Activated effector memory CD4-positive, alpha-beta T cell treated with Interleukin-2 at 50 U/mL for 16 hours (primary cell): ENCODE results near the gene CADPS.

Experiments
- DNase-seq: peaks from one replicate; pipeline ENCODE4 v3.0.0-alpha.2; 2020

Gene CADPS

DNA sequence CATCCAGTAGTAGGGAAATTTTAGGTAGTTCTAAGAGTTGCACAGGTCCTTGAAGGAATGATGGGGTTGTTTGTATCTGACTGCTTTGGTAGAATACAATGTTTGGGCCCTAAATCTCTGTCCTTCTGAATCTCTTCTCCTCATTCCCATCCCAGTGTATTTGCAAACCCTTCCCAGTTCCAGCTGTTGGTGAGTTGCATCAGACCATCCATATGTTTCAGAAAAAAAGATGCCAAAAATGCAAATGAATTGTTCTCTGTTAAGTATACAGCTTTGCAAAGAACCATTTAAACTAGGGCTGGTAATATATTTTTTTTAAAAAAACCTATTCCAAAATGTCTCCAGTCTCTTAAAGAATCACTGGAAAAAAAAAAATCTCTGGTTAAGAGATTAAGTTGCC is 251.0 kb downstream of the CADPS start:
- no peak for DNase-seq

DNA sequence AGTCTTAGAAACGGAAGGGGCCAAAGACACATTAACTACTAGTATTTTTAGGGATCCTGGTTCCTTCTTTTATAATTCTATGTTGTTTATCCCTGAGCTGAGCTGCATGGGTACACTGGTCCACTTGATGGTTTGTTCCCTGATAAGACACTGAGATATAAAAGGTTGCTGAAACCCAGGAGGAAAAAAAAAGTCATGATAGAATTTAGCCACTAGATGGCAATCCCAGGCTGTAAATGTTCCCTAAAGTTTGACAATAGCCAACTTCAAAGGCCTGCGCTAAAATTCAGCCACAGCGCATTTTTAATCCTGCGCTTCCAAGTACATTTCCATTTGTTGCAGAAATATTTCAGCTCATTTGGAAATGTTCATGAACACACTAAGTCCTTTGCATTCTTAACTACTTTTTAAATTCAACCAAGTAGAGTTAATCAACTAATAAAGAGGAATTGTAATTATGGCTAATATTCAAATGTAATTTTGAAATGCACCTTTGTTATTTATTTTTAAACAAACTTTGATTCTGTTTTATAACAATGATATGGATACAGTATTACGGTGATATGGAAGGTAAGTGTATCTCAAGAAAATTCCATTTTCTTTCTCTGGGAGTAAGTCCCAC is 252.6 kb downstream of the CADPS start:
- DNase-seq = no peak

GRCh38 chr3:62621925-62622324 is 253.3 kb downstream of the CADPS start:
- DNase-seq = no peak

GRCh38 chr3:62621176-62621575 is 254.0 kb downstream of the CADPS start:
- no peak for DNase-seq

GRCh38 chr3:62615258-62615849 is 259.9 kb downstream of the CADPS start:
- DNase-seq = no peak

GRCh38 chr3:62614527-62614926 is 260.7 kb downstream of the CADPS start:
- no peak for DNase-seq

DNA sequence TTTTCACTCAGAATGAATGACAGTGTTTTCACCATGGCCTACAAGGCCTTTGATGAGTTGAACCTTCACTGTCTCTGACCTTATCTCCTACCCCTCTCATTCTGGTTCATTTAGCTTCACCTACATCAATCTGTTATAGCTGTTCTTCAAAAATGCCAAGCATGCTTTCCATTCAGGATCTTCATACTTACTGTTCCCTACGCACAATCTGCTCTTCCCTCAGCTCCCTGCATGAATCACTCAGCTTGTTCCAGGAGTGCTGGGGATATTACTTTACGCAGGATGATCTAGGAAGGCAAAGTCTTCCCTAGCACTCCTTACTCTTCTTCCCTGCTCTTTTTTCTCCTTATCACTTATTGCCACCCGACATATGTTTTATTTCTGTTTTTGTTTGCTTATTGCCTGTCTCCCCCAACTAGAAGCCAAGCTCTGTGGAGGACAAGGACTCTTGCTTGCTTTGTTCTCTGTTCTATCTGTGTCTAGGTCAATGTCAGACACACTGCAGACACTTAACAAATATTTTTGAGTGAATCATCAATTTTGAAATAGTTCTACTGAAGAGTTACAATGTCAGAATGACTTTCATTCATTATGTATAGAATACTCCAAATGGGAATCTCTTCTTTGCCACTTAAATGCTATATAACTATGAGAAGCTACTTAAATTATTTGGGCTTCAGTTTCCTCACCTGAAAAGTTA is 263.5 kb downstream of the CADPS start:
- no peak for DNase-seq

DNA sequence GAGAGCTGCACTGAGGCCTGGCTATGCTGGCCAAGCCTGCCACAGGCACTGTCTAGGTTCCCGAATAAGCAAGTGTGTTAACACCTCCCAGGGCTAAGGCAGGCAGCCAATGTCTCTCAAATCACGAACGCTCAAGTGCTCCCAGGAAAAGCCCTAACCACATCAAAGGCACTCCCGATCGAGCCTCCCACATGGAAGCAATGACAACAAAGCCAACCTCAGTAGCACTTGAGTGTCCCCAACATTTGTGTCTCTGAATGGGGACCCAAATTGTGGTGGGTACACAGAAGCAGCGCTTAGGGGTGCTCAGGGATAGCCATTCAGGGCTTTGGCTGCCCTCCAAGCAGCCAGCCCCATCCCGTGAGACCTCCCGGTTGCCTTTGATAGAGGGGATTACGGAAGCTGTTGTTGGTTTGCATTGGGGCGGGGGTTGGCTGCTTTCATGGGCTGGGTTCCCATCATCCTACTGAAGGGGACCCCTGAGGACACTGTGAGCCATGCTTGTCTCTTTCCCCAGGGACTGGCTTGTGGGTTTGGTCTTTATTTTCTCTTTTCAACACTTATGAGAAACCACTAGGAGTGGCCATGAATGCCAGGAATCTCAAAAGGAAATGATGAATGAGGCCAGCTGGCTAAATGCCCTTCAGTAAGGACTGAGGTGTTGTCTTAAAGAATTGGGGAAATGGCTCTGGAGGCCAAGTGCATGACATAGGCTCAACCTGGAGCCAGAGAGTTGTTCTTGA is 267.8 kb downstream of the CADPS start:
- DNase-seq = no peak

GRCh38 chr3:62605413-62606068 is 269.7 kb downstream of the CADPS start:
- no peak for DNase-seq

DNA sequence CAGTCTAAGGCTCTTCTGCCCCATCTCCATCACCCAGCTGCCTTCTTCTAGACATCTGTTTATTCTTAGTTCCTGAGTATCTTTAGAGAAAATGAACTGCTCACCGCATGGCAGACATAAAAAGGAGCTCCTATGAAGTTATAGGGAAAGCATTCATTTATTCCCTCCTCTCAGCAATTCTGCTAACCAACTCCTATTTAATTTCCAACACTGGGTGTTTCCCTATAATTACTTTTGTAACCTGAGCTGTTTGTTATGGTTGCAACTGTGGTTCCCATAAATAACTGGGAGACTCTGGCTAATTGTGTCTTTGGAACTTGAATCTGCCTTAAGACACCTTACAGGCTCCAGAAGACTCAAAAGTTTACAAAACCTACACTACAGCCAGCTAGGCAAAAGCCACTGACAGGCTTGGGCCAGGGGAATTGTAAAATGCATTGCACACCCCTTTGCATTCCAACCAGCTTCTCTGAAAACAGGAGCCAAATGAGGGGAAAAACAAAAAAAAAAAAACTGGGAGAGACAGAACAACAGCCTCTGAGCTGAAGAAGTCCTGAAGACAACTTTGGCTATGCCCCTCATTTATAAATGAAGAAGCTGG is 270.4 kb downstream of the CADPS start:
- DNase-seq = no peak

- DNase-seq = no peak
Observed at GRCh38 chr3:62604298-62604697, 270.9 kb downstream of the CADPS start.

DNA sequence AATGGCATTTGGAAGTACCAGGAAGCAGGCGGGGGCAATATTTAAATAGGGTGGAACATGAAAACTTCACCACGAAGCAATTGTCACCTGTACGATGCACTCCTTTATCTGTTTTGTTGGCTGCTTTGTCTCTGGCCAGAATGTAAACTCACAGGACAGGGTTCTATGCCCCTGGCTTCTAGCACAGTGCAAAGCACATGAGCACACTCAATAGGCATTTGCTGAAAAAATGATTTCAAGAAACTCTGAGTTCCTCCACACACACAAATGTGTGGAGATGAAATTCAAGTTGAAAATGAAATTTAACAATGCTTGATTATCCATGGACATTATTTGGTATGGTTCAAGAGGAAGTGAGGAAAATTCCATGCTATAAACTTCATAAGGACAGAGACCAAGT is 272.2 kb downstream of the CADPS start:
- no peak for DNase-seq

GRCh38 chr3:62602129-62602770 is 273.0 kb downstream of the CADPS start:
- no peak for DNase-seq

DNA sequence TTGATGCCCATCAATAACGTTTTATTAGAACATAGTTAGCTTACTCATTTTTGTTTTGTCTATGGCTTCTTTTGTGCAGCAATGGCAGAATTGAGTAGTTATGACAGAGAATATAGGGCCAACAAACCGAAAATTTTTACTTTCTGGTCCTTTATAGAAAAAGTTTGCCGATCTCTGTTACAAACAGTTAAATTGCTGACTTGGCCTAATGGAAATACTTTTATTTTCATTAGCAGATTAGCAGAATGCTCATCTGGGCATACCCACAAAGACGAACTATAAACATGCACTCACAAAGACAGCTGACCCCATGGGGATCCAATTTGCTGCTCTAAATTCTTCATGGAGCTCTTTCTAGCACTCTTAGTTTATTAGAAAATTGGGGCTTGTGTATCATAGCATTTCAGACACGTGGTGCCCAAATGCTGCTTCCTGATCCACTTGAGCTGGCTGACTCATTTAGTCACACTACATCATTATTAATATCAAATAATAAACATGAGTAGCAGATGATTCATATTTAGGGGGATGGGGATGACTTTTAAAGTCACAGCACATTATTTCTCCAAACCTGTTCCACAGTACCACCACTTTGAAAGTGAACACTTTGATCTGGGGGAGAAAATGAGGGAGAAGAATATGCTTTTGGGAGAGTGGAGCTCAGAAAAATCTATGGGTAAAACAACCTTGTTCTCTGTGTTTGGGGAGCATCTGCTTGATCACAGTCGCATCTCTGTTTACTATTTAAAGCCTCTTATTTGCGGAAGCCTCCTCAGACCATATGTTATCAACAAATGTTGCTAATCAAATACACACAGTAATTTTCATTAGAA is 273.8 kb downstream of the CADPS start:
- no peak for DNase-seq

DNA sequence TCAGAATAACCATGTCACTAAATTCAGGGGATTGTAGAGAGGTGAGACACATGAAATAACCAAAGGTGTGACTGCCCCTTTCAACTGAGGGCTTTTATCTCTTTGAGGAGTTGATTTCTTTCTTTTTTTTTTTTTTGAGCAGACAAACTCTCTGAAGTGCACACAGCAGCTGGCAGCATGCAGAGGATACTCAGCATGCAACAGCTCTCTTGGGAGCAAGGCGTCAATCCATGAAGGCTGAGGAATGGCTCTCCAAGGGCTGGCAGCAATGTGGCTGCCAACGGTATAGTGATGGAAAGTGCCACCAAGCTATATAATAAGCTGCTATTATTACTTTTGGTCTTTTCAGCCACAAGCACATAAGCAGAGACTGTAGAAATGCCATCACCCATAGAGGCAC is 275.2 kb downstream of the CADPS start:
- no peak for DNase-seq

DNA sequence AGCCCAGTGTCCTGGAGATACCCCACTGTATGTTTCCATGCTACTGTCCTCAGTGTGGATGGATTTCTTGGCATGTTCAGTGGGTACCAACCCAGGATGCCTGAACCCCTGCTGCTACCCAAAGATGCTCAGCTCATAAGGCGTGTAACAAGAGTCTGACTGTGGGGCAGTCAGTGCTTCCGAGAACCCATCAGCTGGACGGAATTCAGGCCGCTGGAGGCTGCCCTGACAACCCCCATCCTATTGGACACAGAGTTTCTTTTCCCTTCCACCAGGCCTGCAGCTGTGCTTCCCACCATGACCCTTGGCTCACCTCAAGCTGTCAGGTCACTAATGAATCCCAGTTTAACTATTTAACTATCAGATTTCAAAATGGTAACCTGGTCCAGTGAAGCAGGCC is 277.7 kb downstream of the CADPS start:
- DNase-seq = no peak

- DNase-seq = no peak
Observed at GRCh38 chr3:62592408-62592807, 282.8 kb downstream of the CADPS start.

- DNase-seq = no peak
Observed at GRCh38 chr3:62589078-62589477, 286.1 kb downstream of the CADPS start.

GRCh38 chr3:62587579-62588031 is 287.6 kb downstream of the CADPS start:
- no peak for DNase-seq

DNA sequence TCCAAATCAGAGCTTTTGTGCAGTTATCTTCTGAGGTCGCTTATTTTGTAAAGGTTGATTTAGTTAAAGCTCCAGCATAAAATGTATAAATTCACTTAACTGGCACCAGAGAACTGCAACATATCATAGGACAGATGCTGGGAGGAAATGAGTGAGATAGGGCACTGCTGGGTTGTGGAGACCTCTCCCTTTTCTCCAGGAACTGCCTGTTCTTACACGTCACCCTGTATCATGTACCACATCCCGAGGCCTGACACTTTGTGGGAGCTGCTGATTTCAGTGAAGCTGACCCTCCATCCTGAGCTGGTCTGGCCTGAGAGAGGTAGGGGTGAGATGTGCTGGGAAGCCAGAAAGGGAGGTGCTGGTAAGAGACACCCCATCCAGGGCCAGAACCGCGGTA is 288.0 kb downstream of the CADPS start:
- no peak for DNase-seq

DNA sequence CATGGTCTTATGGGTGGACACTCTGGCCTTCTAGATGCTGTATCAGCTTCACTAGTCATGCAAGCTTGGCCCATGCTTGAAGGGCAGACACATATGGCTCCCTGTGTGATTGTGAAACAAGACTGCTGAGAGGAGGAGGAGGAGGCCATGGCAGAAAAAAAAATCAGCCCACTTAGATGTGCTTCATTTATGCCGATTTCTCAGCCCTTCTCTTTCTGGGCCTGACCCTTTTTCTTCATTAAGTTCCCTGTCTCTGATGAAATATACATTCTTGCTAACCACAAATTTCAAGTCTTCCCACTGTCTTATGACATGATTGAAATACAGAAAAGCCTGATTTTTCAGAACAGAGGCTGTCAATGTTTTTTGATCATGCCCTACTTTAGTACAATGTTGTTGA is 288.9 kb downstream of the CADPS start:
- DNase-seq = no peak
